ENCODE results near the gene DERL3.

Gene DERL3

GRCh38 chr22:23847310-23847920, 8.6 kb upstream of the DERL3 start:
- DNase-seq, result no peak

DNA sequence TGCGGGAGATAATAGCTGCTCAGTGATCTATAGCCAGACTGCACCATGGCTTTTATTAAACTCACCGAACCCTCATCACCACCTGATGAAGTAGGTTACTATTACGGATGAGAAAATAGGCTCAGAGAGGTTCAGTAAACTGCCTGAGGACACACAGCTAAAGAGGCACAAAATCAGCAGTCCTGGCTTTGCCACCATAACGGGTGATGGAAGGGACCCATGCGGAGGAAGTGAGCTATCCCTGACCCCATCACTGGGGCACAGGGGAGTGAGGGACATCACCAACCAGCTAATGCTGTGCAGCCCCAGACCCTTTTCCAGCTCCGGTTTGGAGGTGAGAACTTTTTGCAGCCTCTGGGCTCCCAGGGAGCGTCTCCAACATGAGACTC, 7.3 kb upstream of the DERL3 start:
- DNase-seq, result no peak

- no peak for DNase-seq
Observed at GRCh38 chr22:23845265-23846080, 6.7 kb upstream of the DERL3 start.

DNA sequence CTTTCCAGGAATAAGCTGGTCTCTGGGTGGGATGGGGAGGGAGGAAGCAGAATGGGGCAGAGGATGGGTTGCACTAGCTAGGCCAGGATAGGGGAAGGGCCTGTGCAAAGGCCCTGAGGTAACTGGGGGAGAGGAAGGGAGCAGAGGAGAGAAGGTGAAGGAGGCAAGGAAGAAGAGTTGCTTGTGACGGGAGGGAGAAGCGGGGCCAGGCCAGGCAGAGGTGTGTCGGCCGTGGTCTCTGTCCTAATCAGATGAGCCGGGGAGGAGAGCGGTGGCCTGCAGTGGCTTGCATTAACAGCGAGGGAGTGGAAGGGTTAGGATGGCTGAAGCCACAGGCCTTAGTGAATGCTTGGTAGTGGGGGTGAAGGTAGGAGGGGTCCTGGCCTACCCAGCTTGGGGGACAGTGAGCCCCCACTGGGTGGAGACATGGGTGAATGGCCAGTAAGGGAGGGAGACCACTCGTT, 6.0 kb upstream of the DERL3 start:
- DNase-seq, result no peak

- no peak for DNase-seq
Observed at GRCh38 chr22:23842599-23842998, 3.8 kb upstream of the DERL3 start.

DNA sequence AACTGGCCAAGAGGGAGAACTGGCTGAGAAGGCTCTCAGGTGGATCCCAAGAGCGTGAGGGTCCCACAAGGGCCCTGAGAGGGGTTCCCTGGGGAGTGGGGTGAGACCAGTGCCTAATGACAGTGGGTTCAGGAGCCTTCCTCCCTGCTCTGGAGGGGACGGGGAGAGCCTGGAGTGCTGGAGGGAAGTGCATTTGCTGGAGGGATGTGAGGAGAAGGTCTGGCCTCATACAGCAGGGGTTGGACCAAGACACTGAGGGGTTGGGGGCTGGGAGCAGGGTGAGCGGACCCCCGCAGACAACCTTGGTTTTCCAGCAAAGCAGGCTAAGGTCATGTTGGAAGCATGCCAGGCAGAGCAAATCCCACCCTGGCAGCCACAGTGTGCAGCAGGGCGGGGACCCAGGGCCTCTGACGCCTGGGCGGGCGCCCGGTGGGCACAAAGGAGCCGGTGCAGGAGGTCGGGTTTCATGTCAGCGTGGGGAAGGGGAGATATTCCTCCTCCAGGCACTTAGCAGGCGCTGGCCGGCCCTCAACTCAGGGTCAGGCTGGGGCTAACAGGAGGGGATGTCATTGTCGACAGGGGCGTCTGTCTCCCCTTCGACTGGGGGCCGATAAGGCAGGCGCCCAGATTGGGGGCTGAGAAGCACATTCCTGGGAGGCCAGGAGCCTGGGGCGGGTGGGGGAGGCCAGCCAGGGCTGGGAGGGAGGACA, 3.1 kb upstream of the DERL3 start:
- no peak for DNase-seq

DNA sequence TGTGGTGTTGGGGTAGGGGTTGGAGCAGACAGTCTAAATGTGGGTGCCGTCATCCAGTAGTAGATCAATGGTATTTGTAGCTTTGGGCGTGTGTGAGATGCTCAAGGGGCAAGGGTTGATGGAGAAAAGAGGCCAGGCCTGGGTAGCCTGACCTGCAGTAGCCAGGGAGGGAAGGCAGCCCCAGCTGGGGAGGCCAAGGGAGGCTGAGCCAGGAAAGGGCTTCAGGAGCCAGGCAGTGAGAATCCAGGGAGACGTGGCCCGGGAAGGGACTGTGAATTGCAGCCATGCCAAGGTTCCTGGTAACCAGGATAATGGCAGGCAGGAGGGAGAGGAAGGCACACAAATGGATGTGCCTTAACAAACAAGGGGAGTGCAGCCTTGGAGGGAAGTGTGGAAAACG, 2.5 kb upstream of the DERL3 start:
- DNase-seq, result no peak

DNA sequence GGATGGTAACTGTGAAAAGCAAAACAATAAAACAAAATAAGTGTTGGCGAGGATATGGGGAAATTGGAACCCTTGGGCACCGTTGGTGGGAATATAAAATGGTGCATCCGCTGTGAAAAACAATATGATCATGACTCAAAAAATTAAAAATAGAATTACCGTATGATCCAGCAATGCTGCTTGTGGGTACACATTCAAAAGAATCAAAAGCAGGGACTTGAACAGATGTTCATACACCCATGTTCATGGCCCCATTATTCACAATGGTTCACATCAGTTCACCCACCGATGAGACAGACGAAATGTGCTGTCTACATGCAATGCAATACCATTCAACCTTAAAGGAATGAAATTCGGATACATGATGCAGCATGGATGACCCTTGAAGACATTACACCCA, 1.2 kb upstream of the DERL3 start:
- no peak for DNase-seq

- no peak for DNase-seq
Observed at GRCh38 chr22:23837911-23838680, 710 bp downstream of the DERL3 start.

DNA sequence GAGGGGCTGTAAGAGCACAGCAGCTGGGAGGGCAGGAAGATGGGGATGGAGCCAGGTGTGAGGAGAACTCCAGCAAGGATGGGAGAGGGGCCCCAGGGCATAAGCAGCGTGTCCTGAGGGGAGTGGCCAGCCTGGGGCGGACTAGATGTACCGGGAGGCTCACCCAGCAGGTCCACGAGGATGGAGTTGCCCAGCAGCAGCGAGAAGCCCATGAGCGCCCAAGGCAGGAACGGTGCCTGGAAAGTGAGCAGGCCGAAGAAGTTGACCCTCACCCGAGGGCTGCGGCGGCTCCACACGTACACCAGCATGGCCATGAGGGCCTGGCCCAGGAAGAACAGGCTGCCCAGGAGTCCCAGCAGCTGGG, 1.3 kb downstream of the DERL3 start:
- DNase-seq, result no peak

GRCh38 chr22:23836692-23837495, 1.9 kb downstream of the DERL3 start:
- DNase-seq, result peak in 1 of 6 experiments; percentile 12

- no peak for DNase-seq
Observed at GRCh38 chr22:23836281-23836680, 2.5 kb downstream of the DERL3 start.

GRCh38 chr22:23835484-23836144, 3.2 kb downstream of the DERL3 start:
- DNase-seq, result no peak

DNA sequence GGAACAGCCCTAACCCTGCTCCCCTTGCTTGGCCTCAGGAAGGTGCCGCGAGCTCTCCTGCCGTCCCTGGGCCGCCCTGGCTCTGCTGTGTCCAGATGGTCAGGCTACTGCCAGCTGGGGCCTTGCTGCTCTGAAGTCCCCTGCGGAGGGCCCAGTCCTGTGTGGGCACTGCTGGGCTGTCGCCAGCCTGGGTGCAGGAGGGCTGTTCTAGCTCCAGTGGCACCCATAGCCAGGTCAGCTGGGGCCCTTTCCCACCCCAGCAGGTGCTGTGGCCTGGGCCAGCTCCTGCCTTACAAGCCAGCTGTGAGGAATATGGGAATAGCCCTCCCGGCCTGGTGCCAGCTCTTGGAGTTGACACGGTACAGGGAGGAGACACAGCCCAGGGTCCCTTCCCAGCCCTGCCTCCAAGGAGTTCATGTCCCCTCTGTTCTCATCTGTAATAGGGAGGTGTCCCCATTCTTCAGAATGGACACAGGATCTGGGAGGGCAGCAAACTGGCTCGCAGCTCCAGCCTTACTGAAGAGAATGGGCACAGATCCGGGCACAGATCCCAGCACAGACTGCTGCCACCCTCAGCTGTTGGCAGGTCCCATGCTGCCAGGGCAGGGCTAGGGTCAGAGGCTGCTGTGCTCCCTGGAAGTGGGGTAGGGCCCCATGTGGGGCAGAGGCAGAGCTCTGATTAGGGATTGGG, 3.9 kb downstream of the DERL3 start:
- no peak for DNase-seq

GRCh38 chr22:23834406-23834792, 4.4 kb downstream of the DERL3 start:
- no peak for DNase-seq

DNA sequence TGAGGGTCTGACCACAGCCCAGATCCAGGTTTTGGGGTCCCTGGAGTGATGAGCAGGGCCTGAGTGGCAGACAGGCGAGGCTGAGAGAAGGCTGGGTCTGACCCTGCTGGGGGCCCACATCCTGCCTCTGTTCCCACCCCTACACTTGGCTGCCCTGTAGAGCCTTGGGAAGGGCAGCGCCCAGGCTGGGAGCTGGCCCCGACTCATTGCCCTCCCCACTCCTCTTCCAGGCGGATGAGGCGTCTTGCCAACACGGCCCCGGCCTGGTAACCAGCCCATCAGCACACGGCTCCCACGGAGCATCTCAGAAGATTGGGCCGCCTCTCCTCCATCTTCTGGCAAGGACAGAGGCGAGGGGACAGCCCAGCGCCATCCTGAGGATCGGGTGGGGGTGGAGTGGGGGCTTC, 4.9 kb downstream of the DERL3 start:
- DNase-seq, result no peak

DNA sequence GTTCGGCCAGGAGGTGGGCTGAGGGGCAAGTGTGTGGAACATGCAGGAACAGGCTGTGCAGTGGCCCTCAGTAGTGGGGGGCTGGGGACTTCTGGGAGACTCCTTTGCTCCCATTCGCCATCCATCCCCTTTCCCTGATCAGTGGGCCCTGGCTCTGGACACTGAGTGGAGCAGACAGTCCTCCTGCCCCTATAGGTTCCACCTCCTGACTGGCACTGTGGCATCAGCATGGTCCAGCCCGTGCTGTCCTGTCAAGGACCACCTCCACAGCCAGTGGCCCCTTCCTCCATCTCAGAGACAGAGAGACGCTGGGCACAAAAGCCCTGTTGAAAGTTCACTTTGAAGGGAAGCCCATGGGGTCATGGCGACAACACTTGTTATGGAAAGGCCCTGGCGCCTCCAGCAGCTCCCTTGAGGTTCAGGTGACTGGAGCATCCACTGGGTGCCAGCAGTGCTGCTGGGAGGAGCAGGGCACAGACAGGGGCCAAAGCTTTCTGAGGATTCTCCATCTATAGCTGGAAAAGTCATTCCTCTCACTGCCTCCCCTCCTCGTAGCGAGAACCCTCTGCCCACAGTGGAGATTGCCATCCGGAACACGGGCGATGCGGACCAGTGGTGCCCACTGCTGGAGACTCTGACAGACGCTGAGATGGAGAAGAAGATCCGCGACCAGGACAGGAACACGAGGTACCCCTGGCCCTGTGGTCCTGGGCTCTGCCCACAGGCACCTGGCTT, 5.6 kb downstream of the DERL3 start:
- no peak for DNase-seq

- no peak for DNase-seq
Observed at GRCh38 chr22:23832226-23833016, 6.4 kb downstream of the DERL3 start.

- no peak for DNase-seq
Observed at GRCh38 chr22:23831781-23832180, 7.0 kb downstream of the DERL3 start.

DNA sequence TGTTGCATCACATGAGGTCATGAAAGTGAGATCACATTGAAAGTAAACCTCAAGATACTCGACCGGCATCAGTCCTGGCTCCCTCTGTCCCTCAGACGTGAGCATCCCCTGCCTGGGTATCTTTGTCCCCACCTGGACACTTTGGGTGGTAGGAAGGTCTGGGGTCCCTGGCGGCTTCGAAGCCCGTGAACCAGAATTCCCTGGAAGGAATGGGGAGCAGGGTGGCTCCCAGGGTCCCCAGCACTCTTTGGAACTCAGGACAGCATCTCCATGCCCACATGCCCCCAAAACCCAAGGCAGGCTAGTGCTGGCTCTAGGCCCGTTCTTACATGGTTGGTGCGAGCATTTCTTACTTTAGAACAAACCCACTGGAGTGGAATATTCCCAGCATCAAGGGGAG, 7.5 kb downstream of the DERL3 start:
- no peak for DNase-seq

All from stimulated activated naive CD4-positive, alpha-beta T cell (primary cell).